ENCODE measurements around the gene PHACTR2. TPM values are rescaled to one million over a fixed set of nuclear protein-coding genes. Genes with fewer than 3 reads are reported as not detected.

Gene PHACTR2
- total RNA-seq, 1 experiment from 2014 or later: 9.9 TPM

DNA sequence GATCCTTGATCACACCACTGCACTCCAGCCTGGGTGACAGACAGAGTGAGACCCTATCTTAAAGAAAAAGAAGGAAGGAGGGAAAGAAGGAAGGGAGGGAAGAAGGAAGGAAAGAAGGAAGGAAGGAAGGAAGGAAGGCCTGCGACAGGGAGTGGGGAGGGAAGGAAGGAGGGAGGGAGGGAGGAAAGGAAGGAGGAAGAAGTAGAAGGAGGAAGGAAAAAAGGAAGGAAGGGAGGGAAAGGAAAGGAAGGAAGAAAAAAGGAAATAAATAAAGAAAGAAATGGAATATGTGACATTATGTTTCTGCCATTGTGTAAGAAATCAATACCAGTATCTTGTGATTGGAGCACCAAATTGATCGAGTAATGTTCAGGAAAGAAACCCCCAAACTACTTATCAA lies 16.2 kb downstream of the PHACTR2 start:
- DNase-seq (ENCODE audit: low read depth, low spot score): no peak
- in situ Hi-C loops (cut with HindIII; ENCODE audit: low pct_unique_long_range_greater_than_20kb, low sequenced_read_pairs): no loop called here

DNA sequence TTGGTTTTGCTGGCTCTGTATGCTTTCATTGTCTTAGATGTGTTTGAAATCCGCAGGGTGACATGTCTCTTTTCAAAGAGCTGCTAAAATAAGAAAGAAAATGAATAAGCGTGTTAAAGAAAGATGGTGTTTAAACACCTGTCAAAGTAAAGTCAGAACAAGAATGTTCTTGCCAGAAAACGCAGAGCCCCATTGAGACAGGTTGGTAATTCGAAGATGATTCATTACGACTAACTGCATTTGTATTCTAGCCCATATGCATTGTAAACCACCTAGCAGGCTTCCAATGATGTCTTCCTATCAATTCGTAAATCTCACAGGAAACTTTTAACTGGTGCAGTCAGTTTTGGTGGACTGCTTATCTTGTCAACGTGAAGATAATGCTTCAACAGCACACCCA lies 16.8 kb downstream of the PHACTR2 start:
- in situ Hi-C loops (cut with HindIII; ENCODE audit: low pct_unique_long_range_greater_than_20kb, low sequenced_read_pairs): no loop called here
- no peak for DNase-seq (ENCODE audit: low read depth, low spot score)

DNA sequence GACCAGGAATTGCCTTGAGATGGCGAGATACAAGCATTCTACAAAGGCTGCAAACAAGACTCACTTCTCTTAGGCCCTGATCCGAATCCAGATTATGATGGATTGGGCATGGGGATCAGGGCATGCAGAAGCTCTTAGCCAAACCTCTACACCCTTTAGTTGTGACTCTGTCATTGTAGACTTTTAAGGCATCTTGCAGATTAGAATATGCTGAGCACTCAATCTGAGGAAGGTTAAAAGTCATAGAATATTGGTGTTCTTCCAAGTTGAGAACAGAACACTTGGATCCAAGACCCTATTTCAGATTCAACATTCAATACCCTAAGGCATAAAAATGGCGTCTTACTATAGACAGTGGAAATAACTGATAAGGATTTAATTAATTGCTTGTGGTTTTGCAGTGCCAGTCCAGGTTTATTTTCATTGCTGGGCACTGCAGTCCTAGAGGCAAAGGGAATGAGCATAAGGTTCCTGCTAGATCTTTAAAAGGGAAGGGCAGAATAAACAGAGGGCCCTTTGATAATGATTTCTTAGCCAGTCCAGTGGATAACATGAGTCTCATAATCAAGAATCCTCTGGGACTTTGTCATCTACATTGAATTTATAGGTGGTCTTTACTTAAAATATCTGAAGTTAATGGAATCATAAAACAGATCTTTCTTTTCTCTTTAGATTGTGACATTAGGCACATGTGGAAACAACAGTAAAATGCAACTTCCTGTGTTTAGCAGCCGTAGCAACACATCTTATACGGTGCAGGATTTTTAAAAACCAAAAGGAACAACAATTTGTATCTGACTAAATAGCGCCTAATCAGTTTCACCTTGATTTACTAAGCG lies 17.6 kb downstream of the PHACTR2 start:
- in situ Hi-C loops (cut with HindIII; ENCODE audit: low pct_unique_long_range_greater_than_20kb, low sequenced_read_pairs): no loop called here
- peak; percentile 32 for DNase-seq (ENCODE audit: low read depth, low spot score)

DNA sequence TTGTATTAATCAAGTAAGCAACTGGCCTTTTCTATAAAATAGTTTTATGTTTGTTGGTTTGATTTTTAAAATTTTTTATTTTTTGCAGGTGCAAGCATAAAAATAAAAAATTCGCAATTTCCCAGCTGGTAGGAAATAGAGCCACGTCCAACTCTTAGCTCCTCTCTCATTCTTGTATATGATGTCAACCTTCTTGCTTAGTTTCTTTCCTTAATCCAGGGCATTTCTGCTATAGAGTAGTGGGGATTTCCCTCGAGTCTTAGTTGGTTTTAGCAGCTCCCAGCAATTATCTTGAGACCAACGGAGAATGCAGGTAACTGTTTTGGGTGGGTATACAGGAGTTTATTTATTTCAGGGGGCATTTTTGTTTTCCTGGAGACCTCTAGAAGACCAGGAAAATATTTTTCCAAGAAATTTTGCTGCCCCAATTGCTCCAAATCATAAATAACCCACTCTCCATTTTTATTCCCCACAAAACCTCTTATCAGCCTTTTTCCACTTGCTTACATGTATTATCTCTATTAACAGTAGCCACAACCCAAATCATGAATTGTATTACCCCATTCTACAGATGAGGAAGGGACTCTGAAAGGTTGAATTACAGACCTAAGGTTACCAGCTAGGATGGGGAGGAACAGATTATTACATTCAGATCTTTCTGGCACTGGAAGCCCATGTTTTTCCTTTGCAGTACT lies 18.4 kb downstream of the PHACTR2 start:
- no peak for DNase-seq (ENCODE audit: low read depth, low spot score)
- in situ Hi-C loops (cut with HindIII; ENCODE audit: low pct_unique_long_range_greater_than_20kb, low sequenced_read_pairs): no loop called here

DNA sequence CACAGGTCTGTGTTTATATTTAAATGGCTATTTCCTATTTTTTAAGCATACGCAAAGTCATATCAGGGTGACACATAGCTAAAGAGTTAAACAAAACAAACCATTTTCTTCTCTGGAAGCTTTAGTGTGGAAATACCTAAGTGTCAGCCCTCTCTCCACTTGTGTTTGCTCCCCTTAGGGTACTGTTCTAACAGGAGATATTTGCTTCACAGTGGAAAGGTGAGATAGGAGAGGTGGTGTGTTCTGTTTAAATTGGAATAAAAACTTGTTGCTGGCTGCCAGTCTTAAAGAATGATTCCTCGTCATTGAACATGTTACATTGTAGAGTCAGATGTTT lies 18.9 kb downstream of the PHACTR2 start:
- in situ Hi-C loops (cut with HindIII; ENCODE audit: low pct_unique_long_range_greater_than_20kb, low sequenced_read_pairs): no loop called here
- DNase-seq (ENCODE audit: low read depth, low spot score): no peak

DNA sequence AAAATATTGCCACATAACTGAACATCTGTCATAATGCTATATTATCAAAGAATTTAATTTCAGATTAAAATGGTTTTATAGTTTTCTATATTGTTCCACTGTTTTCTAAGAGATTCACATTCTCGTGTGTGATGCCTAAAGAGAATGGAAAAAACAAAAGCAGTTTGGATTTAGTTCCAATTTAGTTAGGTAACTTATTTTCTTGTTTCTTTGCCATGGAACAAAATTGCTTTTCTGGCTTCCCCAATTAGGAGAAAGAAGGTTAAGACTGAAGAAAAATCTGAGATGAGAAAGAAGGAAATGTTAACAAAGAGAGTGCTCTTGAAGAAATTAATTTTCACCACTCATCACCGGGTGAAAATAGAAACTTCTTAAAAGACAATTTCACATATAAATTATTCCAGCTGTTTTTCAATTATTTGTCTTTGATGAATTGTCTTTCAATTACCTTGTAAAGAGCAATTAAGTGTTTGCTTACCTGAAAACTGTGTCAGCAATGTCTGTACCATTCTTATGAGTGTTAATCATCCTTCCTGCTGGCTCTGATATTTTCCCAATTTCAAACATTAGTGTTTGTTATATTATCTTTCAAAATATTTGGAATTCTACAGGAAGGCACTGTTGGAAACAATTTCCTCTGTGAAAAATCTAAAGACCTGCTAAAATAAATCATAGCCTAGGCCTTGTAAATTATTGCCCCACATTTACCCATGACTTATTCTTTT lies 19.5 kb downstream of the PHACTR2 start:
- no peak for DNase-seq (ENCODE audit: low read depth, low spot score)
- in situ Hi-C loops (cut with HindIII; ENCODE audit: low pct_unique_long_range_greater_than_20kb, low sequenced_read_pairs): no loop called here

DNA sequence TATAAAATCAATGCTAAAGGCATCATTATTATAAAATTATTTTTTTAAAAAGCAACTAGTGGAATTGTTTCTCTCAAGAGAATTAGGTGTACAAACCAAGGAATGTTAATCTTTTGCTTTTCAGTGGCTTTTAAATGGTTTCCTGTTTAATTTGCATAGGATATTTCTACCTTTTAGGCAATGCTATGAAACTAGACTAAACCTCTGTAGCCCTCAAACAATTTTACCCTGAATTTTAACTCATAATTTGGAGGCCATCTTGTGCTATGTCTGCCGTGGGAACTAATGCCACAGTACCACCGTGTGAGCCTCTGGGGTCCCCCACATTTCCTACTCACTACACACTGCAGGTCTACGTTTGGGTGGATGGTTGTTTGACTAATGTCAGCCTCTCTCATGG lies 20.6 kb downstream of the PHACTR2 start:
- no peak for DNase-seq (ENCODE audit: low read depth, low spot score)
- in situ Hi-C loops (cut with HindIII; ENCODE audit: low pct_unique_long_range_greater_than_20kb, low sequenced_read_pairs): no loop called here

DNA sequence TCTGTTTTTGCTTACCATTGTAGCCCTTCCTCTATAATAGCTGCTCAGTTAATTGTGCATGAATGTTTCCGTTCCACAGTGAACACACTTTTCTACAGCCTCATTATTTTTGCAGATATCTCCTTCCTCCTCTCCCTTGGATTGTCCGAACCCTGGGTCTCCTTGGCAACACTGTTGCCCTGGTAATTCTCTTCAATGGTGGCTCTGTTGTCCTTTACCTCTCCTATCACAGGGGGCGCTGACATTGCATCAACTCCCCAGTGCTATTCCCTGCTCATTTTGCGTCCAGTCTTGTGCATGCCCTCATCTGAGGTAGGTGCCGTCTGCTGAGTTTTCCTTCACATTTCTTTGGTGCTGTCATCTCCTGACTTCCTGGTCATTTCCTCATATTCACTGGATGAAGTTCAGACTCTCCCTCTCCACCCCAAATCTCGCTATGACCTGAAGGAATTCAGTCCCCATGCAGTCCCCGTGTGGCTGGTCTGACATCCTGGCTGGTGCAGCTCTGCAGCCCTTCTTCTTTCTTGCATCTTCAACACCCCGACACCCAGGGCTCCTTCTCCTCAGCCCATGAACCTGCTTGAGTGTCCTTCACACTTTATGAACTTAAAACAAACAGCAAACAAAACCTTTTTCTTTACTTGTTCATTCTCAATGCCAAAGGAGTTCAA lies 21.1 kb downstream of the PHACTR2 start:
- DNase-seq (ENCODE audit: low read depth, low spot score): no peak
- in situ Hi-C loops (cut with HindIII; ENCODE audit: low pct_unique_long_range_greater_than_20kb, low sequenced_read_pairs): no loop called here

DNA sequence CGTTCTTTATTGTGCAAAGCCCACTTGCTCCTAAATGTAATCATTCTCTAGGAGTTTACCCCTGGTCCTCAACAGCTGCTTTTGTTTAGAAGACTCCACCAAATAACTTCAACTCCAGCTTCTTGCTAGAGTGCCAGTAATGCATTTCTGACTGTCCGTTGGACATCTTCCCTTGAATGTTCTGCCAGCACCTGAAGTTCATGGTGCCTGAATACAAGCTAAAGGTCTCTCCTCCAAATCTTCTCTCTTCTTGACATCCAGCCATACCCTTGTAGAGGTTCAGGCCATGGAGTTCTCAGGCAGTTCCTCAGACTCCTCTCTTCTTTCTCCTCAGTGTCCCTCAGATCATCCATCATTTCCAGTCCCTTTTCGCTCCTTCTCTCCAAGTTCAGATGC lies 21.7 kb downstream of the PHACTR2 start:
- in situ Hi-C loops (cut with HindIII; ENCODE audit: low pct_unique_long_range_greater_than_20kb, low sequenced_read_pairs): no loop called here
- DNase-seq (ENCODE audit: low read depth, low spot score): no peak

DNA sequence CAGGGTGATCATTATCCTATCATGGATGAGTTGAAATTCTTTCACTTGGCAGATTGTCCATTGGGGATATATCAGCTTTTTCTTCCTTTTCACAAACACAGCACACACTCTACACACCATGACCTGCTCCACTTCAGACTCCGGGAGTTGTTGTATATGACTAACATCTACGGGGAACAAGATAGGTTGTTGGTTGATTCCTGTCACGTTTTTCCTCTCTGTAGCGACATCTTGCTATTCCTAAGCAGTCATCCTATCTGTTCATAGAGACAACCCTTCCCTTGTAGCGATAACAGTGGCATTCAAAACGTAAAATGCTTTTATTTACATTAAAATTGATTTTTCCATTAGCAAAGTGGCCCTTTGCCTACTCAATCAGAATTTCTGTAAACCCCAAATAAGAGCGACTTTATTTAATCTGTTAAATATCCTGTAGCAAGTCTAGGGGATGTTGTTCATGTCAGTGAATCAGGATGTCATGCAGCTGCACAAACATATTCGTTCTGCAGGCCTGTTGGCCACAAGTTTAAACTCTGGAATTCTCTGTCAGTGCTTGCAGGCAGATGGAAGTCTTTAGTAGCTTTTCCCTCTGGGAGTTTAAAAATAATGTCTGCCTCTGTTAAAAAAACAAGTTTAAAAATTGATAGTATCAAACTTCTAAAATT lies 23.1 kb downstream of the PHACTR2 start:
- in situ Hi-C loops (cut with HindIII; ENCODE audit: low pct_unique_long_range_greater_than_20kb, low sequenced_read_pairs): no loop called here
- DNase-seq (ENCODE audit: low read depth, low spot score): no peak

DNA sequence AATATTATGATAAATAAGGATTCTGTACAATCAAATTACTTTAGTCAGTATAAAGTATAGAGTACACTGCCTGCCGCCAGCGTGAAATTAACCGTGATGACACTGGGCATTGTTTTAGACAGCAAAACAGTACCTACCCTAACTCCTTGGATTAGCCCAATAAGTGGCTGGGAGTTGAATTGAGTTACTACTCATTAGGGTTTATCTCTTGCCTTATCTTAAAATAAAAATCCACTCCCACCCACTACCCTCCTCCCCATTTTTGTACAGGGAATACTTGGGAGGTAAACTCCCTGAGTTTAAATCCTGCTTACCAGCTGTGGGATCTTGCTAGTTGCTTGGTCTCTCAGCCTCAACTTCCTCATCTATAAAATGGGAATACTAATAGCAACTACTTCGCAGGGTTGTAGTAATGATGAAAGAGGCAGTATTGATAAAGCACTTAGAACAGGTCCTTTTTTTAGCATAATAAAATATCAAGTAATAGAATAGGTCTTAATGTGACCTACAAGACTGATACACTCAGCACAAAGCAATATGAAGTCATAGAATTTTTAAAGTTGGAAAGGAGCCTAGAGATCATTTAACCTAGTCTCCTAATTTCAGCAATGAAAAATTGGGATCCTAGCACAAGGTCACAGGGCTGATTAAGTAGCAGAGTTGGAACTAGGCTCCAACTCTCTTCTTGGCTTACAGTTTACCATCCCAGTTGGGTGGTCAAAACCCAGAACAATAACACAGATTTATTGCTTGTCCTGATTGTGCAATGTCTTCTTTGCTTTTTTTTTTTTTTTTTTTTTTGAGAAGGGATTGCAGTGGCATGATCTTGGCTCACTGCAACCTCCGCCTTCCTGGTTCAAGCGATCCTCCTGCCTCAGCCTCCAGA lies 23.8 kb downstream of the PHACTR2 start:
- in situ Hi-C loops (cut with HindIII; ENCODE audit: low pct_unique_long_range_greater_than_20kb, low sequenced_read_pairs): no loop called here
- no peak for DNase-seq (ENCODE audit: low read depth, low spot score)

DNA sequence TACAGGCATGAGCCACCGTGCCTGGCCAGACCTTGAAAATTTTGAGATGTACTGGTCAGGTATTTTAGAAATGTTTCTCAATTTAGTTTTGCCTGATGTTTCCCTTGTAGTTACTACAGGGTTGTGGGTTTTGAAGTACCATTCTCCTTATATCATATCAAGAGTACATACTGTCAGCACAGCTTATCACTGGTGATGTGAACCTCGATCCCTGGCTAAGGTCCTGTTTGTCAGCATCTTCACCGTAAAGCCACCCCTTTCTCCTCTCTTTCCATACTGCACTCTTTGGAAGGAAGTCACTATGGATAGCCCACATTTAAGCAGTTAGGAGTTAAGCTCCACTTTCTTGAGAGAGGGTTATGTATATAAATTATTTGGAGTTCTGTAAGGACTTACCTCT lies 27.8 kb downstream of the PHACTR2 start:
- DNase-seq (ENCODE audit: low read depth, low spot score): no peak
- in situ Hi-C loops (cut with HindIII; ENCODE audit: low pct_unique_long_range_greater_than_20kb, low sequenced_read_pairs): no loop called here

DNA sequence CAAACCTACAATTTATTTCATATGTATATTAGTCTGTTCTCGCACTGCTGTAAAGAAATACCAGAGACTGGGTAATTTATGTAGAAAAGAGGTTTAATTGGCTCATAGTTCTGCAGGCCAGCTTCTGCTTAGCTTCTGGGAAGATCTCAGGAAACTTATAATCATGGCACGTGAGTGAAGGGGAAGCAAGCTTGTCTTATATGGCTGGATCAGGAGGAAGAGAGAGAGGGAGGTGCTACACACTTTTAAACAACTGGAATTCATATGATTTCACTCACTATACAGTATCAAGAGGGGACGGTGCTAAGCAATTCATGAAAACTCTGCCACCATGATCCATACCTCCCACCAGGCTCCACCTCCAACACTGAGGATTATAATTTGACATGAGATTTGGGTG lies 29.9 kb downstream of the PHACTR2 start:
- in situ Hi-C loops (cut with HindIII; ENCODE audit: low pct_unique_long_range_greater_than_20kb, low sequenced_read_pairs): no loop called here
- no peak for DNase-seq (ENCODE audit: low read depth, low spot score)

DNA sequence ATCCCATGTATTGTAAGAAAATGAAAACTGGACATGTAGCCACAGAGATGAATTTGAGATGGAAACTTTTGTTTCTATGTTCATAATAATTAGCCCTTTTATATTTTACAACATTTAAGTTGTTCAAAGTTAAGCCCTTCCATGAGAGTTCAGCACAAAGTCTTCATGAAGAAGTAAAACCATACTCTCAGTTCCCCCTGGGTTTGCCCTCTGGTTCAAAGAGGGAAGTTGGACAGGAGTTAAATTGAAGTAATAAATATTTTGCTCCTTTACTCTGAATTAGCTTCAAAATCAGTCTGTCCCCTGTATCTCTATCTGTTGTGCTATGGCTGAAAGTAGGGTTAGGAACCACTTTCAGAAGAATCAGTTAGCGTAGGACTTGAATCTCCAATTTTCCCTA lies 31.1 kb downstream of the PHACTR2 start:
- DNase-seq (ENCODE audit: low read depth, low spot score): no peak
- in situ Hi-C loops (cut with HindIII; ENCODE audit: low pct_unique_long_range_greater_than_20kb, low sequenced_read_pairs): no loop called here

DNA sequence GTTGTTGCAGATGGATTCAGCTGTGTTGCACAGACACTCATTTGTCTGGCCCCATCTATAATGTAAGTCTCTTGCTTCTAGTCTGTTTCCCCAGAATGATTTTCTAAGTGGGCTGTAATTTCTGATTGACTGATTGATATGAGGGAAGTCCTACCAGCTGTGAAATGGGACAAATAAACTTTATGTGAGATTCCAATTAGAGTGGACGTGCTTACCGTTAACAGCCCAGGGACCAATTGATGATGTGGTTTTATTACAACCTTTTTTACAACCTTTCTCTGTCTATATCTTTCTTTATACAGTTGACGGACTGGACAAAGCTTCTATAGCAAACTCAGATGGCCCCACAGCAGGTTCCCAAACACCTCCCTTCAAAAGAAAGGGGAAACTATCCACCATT lies 33.9 kb downstream of the PHACTR2 start:
- in situ Hi-C loops (cut with HindIII; ENCODE audit: low pct_unique_long_range_greater_than_20kb, low sequenced_read_pairs): no loop called here
- no peak for DNase-seq (ENCODE audit: low read depth, low spot score)

DNA sequence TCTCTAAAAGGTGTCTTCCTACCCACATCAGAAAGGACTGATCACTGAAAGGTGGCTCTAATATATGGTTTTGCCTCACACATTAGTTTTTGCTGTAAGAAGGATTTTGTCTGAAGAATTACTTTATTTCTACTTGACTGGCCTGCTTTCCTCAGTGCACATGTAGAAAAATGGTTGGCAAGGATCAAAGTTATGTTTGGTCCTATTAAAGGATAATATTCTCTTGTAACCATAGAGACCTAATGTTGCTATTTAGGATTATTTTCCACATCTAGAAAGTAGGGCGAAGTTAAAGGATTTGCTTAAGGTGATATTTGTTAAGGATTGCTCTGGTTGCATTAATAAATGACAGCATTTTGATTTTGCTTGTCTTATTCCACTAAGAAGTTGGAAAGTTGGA lies 40.7 kb downstream of the PHACTR2 start:
- in situ Hi-C loops (cut with HindIII; ENCODE audit: low pct_unique_long_range_greater_than_20kb, low sequenced_read_pairs): no loop called here
- no peak for DNase-seq (ENCODE audit: low read depth, low spot score)

DNA sequence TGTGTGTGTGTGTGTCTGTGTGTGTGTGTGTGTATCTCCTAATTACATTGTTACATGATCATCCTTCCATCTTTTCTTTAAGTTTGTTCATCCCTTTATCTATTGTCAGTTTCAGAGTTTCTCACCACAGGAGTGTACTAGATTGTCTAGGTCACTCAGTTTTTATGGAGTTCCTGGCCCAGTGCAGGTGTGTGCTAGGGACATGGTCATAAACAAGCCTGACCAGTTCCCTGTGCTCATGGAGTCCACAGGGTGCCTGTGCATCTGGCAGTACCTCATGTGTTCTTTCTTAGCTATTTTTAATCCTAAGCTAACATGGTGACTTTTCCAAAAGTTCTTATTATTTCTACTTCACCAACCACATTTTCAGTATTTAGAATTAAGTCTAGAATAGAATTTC lies 43.9 kb downstream of the PHACTR2 start:
- no peak for DNase-seq (ENCODE audit: low read depth, low spot score)
- in situ Hi-C loops (cut with HindIII; ENCODE audit: low pct_unique_long_range_greater_than_20kb, low sequenced_read_pairs): no loop called here

Data from SK-MEL-5 (cell line).